GM23338 (cell line): ENCODE data around the gene URM1. TPM values are rescaled to one million over a fixed set of nuclear protein-coding genes. Genes with fewer than 3 reads are reported as not detected.

Experiments
- ATAC-seq: fragments of 200-7000 bp; cut with Tn5 transposase; 3 replicates; pipeline ENCODE4 v1.9.1; 2020
- DNase-seq: peaks from one replicate; pipeline ENCODE4 v3.0.0-alpha.2; 2015; ENCODE audit warnings: low spot score
- H2AFZ ChIP-seq: fragments of 200-600 bp; sonication (generic); 2 replicates; pipeline ENCODE4 v1.8.0; 2016; ENCODE audit warnings: antibody characterized with exemption, mild to moderate bottlenecking, moderate library complexity
- H3F3A ChIP-seq: fragments of 200-600 bp; sonication (generic); replicated peaks from 2 replicates; pipeline ENCODE4 v1.8.0; 2017; ENCODE audit warnings: antibody characterized with exemption, mixed run types, low read depth
- H3K27ac ChIP-seq: fragments of 200-600 bp; sonication (generic); 2 replicates; pipeline ENCODE4 v1.6.1; 2016; ENCODE audit warnings: low read depth
- H3K27me3 ChIP-seq: fragments of 200-600 bp; sonication (generic); 2 replicates; pipeline ENCODE4 v1.8.0; 2016; ENCODE audit warnings: mild to moderate bottlenecking, mixed run types, moderate library complexity; ENCODE audit not compliant: insufficient read depth
- H3K36me3 ChIP-seq: fragments of 200-600 bp; sonication (generic); 2 replicates; pipeline ENCODE4 v1.8.0; 2016; ENCODE audit warnings: mild to moderate bottlenecking; ENCODE audit not compliant: insufficient read depth
- H3K4me1 ChIP-seq: fragments of 200-600 bp; sonication (generic); 2 replicates; pipeline ENCODE4 v1.8.0; 2016; ENCODE audit warnings: mild to moderate bottlenecking, moderate library complexity; ENCODE audit not compliant: insufficient read depth
- H3K4me2 ChIP-seq: fragments of 200-600 bp; sonication (generic); 2 replicates; pipeline ENCODE4 v1.7.1; 2017; ENCODE audit warnings: mixed run types
- H3K4me3 ChIP-seq: fragments of 200-600 bp; sonication (generic); 2 replicates; pipeline ENCODE4 v1.6.1; 2016; ENCODE audit warnings: mixed run types
- H3K79me2 ChIP-seq: fragments of 200-600 bp; sonication (generic); replicated peaks from 2 replicates; pipeline ENCODE4 v1.8.0; 2017; ENCODE audit warnings: mild to moderate bottlenecking; ENCODE audit not compliant: insufficient read depth
- H3K9me2 ChIP-seq: fragments of 200-600 bp; sonication (generic); 2 replicates; pipeline ENCODE4 v1.8.0; 2017; ENCODE audit not compliant: insufficient read depth
- H4K20me1 ChIP-seq: fragments of 200-600 bp; sonication (generic); replicated peaks from 2 replicates; pipeline ENCODE4 v1.8.0; 2017; ENCODE audit warnings: mild to moderate bottlenecking; ENCODE audit not compliant: insufficient read depth
- H3K27ac Mint-ChIP-seq: 2 replicates; pipeline ENCODE4 v1.8.0; 2020; ENCODE audit warnings: inconsistent platforms, mild to moderate bottlenecking, moderate library complexity, mixed read lengths
- H3K27me3 Mint-ChIP-seq: 3 replicates; pipeline ENCODE4 v1.8.0; 2022; ENCODE audit warnings: low read depth, mild to moderate bottlenecking, moderate library complexity, mixed read lengths, inconsistent platforms; ENCODE audit not compliant: insufficient read depth, poor library complexity
- H3K36me3 Mint-ChIP-seq: 3 replicates; pipeline ENCODE4 v1.8.0; 2021; ENCODE audit warnings: low read depth, mild to moderate bottlenecking, inconsistent platforms, moderate library complexity, mixed read lengths
- H3K4me1 Mint-ChIP-seq: 3 replicates; pipeline ENCODE4 v1.8.0; 2020; ENCODE audit warnings: mild to moderate bottlenecking, inconsistent platforms, mixed read lengths
- H3K4me3 Mint-ChIP-seq: 3 replicates; pipeline ENCODE4 v1.8.0; 2021; ENCODE audit warnings: moderate library complexity, mild to moderate bottlenecking, inconsistent platforms, mixed read lengths
- H3K9me3 Mint-ChIP-seq: 3 replicates; pipeline ENCODE4 v1.8.0; 2020; ENCODE audit warnings: moderate library complexity, mild to moderate bottlenecking, inconsistent platforms, mixed read lengths
- CREB1 ChIP-seq: fragments of 250-450 bp; sonication (Bioruptor Pico); IDR thresholded peaks from 2 replicates; pipeline ENCODE4 v1.5.0; 2020; ENCODE audit warnings: low read depth, mild to moderate bottlenecking, moderate library complexity
- EZH2 ChIP-seq: fragments of 200-600 bp; sonication (generic); IDR thresholded peaks from one replicate; pipeline ENCODE4 v1.8.0; 2017; ENCODE audit warnings: antibody characterized with exemption, mild to moderate bottlenecking, low read depth; ENCODE audit not compliant: unreplicated experiment
- EZH2phosphoT487 ChIP-seq: fragments of 200-600 bp; sonication (generic); IDR thresholded peaks from one replicate; pipeline ENCODE4 v1.8.1; 2018; ENCODE audit warnings: antibody characterized with exemption; ENCODE audit not compliant: unreplicated experiment
- JUNB ChIP-seq: IDR thresholded peaks from one replicate; pipeline ENCODE4 v1.6.1; 2016; ENCODE audit warnings: antibody characterized with exemption; ENCODE audit not compliant: unreplicated experiment
- NANOG ChIP-seq: IDR thresholded peaks from 2 replicates; pipeline ENCODE4 v1.6.1; 2016; ENCODE audit warnings: antibody characterized with exemption, borderline replicate concordance
- POLR2AphosphoS5 ChIP-seq: IDR thresholded peaks from 2 replicates; pipeline ENCODE4 v1.6.1; 2016; ENCODE audit warnings: antibody characterized with exemption, low read depth
- STAT1 ChIP-seq: IDR thresholded peaks from one replicate; pipeline ENCODE4 v1.6.1; 2016; ENCODE audit warnings: antibody characterized with exemption; ENCODE audit not compliant: unreplicated experiment
- ZNF114 ChIP-seq: fragments of 250-450 bp; sonication (Bioruptor Pico); IDR thresholded peaks from 2 replicates; pipeline ENCODE4 v1.5.0; 2020; ENCODE audit warnings: mild to moderate bottlenecking, moderate library complexity
- ZNF331 ChIP-seq: fragments of 250-450 bp; sonication (Bioruptor Pico); IDR thresholded peaks from 2 replicates; pipeline ENCODE4 v1.5.0; 2020; ENCODE audit warnings: low read depth, mild to moderate bottlenecking, moderate library complexity
- polyA plus RNA-seq: library from polyadenylated mRNA; unstranded; fragments of >200 nt; fragmentation: Nextera tagmentation; extraction: Ambion mirVana; gene quantifications from 2 replicates; pipeline ENCODE4 v1.2.1, GENCODE V29; 2016
- total RNA-seq: library from RNA; depleted of rRNA; stranded (reverse); fragments of >200 nt; shearing (Covaris generic); gene quantifications from 2 replicates; pipeline ENCODE4 v1.2.3, GENCODE V29; 2014
- TF ChIP-seq, protein P1 (sequence below): fragments of 250-450 bp; sonication (Bioruptor Pico); IDR thresholded peaks from 2 replicates; pipeline ENCODE4 v1.5.0; 2020; ENCODE audit warnings: mild to moderate bottlenecking, moderate library complexity
- TF ChIP-seq, protein P2 (sequence below): IDR thresholded peaks from 2 replicates; pipeline ENCODE4 v1.6.1; 2016; ENCODE audit warnings: antibody characterized with exemption
- TF ChIP-seq, protein P3 (sequence below), 2 experiments: fragments of 200-600 bp in 1 of 2; sonication (generic) in 1 of 2; conservative IDR thresholded peaks; 2 replicates each; pipeline versions ENCODE4 v1.5.1 to v1.6.1; 2016 to 2017; ENCODE audit warnings: antibody characterized with exemption in 2 of 2, low read depth in 2 of 2, mild to moderate bottlenecking in 2 of 2, moderate library complexity in 1 of 2
- TF ChIP-seq, protein P4 (sequence below): IDR thresholded peaks from one replicate; pipeline ENCODE4 v1.6.1; 2018; ENCODE audit warnings: antibody characterized with exemption; ENCODE audit not compliant: unreplicated experiment

Gene URM1
- total and polyA plus RNA-seq, 2 experiments from 2014 or later, result 28.6 to 47.8 TPM

DNA sequence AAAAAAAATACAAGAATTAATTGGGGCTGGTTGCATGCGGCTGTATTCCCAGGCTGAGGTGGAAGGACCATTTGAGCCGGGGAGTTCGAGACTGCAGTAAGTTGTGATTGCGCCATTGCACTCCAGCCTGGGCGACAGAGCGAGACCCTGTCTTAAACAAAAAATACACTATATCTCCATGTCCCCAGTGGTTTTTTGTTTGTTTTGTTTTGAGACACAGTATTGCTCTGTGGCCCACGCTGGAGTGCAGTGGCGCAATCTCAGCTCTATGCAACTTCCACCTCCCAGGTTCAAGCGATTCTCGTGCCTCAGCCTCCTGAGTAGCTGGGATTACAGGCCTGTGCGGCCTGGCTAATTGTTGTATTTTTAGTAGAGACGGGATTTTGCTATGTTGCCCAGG, 47.4 kb upstream of the URM1 start:
- H3K27ac ChIP-seq, result no peak overlapping the region

More for the DNA sequence above, 47.4 kb upstream of the URM1 start:
- Histone ChIP-seq H3K4me2 (peak overlapping the region; percentile 84), H3K4me3 (peak overlapping the region; percentile 99), H3K79me2 (peaks cover 18% of the 10 kb centered on the region), H3K27me3 (no peaks in the 10 kb centered on the region), H2AFZ (no peak overlapping the region), H3K4me1 (peaks cover 7% of the 10 kb centered on the region), H3K36me3 (peaks cover 6% of the 10 kb centered on the region; the same call in 1 of the 2 replicates), H3K9me2 (no peaks in the 10 kb centered on the region), H4K20me1 (no peaks in the 10 kb centered on the region; the same call in none of the 2 replicates), H3F3A (peaks cover 5% of the 10 kb centered on the region; the same call in 1 of the 2 replicates)
- Mint-ChIP-seq H3K4me1 (no peaks in the 10 kb centered on the region; the same call in 2 of the 3 replicates), H3K4me3 (peak overlapping the region; percentile 94), H3K36me3 (peaks cover 20% of the 10 kb centered on the region), H3K9me3 (no peaks in the 10 kb centered on the region), H3K27me3 (peaks cover 19% of the 10 kb centered on the region), H3K27ac (no peak overlapping the region)
- DNase-seq, result no peak
- no peak for TF ChIP-seq POLR2AphosphoS5
- no peak for TF ChIP-seq CREB1
- TF ChIP-seq, protein P1, sequence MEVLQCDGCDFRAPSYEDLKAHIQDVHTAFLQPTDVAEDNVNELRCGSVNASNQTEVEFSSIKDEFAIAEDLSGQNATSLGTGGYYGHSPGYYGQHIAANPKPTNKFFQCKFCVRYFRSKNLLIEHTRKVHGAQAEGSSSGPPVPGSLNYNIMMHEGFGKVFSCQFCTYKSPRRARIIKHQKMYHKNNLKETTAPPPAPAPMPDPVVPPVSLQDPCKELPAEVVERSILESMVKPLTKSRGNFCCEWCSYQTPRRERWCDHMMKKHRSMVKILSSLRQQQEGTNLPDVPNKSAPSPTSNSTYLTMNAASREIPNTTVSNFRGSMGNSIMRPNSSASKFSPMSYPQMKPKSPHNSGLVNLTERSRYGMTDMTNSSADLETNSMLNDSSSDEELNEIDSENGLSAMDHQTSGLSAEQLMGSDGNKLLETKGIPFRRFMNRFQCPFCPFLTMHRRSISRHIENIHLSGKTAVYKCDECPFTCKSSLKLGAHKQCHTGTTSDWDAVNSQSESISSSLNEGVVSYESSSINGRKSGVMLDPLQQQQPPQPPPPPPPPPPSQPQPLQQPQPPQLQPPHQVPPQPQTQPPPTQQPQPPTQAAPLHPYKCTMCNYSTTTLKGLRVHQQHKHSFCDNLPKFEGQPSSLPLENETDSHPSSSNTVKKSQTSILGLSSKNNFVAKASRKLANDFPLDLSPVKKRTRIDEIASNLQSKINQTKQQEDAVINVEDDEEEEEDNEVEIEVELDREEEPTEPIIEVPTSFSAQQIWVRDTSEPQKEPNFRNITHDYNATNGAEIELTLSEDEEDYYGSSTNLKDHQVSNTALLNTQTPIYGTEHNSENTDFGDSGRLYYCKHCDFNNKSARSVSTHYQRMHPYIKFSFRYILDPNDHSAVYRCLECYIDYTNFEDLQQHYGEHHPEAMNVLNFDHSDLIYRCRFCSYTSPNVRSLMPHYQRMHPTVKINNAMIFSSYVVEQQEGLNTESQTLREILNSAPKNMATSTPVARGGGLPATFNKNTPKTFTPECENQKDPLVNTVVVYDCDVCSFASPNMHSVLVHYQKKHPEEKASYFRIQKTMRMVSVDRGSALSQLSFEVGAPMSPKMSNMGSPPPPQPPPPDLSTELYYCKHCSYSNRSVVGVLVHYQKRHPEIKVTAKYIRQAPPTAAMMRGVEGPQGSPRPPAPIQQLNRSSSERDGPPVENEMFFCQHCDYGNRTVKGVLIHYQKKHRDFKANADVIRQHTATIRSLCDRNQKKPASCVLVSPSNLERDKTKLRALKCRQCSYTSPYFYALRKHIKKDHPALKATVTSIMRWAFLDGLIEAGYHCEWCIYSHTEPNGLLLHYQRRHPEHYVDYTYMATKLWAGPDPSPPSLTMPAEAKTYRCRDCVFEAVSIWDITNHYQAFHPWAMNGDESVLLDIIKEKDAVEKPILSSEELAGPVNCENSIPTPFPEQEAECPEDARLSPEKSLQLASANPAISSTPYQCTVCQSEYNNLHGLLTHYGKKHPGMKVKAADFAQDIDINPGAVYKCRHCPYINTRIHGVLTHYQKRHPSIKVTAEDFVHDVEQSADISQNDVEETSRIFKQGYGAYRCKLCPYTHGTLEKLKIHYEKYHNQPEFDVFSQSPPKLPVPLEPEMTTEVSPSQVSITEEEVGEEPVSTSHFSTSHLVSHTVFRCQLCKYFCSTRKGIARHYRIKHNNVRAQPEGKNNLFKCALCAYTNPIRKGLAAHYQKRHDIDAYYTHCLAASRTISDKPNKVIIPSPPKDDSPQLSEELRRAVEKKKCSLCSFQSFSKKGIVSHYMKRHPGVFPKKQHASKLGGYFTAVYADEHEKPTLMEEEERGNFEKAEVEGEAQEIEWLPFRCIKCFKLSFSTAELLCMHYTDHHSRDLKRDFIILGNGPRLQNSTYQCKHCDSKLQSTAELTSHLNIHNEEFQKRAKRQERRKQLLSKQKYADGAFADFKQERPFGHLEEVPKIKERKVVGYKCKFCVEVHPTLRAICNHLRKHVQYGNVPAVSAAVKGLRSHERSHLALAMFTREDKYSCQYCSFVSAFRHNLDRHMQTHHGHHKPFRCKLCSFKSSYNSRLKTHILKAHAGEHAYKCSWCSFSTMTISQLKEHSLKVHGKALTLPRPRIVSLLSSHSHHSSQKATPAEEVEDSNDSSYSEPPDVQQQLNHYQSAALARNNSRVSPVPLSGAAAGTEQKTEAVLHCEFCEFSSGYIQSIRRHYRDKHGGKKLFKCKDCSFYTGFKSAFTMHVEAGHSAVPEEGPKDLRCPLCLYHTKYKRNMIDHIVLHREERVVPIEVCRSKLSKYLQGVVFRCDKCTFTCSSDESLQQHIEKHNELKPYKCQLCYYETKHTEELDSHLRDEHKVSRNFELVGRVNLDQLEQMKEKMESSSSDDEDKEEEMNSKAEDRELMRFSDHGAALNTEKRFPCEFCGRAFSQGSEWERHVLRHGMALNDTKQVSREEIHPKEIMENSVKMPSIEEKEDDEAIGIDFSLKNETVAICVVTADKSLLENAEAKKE (CRISPR knock-in tag), result no peak
- no peak for TF ChIP-seq EZH2phosphoT487
- no peak for TF ChIP-seq ZNF114 (CRISPR knock-in tag)
- TF ChIP-seq, protein P2, sequence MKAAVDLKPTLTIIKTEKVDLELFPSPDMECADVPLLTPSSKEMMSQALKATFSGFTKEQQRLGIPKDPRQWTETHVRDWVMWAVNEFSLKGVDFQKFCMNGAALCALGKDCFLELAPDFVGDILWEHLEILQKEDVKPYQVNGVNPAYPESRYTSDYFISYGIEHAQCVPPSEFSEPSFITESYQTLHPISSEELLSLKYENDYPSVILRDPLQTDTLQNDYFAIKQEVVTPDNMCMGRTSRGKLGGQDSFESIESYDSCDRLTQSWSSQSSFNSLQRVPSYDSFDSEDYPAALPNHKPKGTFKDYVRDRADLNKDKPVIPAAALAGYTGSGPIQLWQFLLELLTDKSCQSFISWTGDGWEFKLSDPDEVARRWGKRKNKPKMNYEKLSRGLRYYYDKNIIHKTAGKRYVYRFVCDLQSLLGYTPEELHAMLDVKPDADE, result no peak
- TF ChIP-seq ZNF331 (CRISPR knock-in tag), result no peak
- TF ChIP-seq, protein P3, sequence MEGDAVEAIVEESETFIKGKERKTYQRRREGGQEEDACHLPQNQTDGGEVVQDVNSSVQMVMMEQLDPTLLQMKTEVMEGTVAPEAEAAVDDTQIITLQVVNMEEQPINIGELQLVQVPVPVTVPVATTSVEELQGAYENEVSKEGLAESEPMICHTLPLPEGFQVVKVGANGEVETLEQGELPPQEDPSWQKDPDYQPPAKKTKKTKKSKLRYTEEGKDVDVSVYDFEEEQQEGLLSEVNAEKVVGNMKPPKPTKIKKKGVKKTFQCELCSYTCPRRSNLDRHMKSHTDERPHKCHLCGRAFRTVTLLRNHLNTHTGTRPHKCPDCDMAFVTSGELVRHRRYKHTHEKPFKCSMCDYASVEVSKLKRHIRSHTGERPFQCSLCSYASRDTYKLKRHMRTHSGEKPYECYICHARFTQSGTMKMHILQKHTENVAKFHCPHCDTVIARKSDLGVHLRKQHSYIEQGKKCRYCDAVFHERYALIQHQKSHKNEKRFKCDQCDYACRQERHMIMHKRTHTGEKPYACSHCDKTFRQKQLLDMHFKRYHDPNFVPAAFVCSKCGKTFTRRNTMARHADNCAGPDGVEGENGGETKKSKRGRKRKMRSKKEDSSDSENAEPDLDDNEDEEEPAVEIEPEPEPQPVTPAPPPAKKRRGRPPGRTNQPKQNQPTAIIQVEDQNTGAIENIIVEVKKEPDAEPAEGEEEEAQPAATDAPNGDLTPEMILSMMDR (conservative IDR thresholded peaks at IDR 0.05; ENCODE audit: low read depth in 2 of 2), result no peak
- no peak for TF ChIP-seq NANOG
- TF ChIP-seq, protein P4, sequence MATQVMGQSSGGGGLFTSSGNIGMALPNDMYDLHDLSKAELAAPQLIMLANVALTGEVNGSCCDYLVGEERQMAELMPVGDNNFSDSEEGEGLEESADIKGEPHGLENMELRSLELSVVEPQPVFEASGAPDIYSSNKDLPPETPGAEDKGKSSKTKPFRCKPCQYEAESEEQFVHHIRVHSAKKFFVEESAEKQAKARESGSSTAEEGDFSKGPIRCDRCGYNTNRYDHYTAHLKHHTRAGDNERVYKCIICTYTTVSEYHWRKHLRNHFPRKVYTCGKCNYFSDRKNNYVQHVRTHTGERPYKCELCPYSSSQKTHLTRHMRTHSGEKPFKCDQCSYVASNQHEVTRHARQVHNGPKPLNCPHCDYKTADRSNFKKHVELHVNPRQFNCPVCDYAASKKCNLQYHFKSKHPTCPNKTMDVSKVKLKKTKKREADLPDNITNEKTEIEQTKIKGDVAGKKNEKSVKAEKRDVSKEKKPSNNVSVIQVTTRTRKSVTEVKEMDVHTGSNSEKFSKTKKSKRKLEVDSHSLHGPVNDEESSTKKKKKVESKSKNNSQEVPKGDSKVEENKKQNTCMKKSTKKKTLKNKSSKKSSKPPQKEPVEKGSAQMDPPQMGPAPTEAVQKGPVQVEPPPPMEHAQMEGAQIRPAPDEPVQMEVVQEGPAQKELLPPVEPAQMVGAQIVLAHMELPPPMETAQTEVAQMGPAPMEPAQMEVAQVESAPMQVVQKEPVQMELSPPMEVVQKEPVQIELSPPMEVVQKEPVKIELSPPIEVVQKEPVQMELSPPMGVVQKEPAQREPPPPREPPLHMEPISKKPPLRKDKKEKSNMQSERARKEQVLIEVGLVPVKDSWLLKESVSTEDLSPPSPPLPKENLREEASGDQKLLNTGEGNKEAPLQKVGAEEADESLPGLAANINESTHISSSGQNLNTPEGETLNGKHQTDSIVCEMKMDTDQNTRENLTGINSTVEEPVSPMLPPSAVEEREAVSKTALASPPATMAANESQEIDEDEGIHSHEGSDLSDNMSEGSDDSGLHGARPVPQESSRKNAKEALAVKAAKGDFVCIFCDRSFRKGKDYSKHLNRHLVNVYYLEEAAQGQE, result no peak
- TF ChIP-seq STAT1, result no peak
- no peak for TF ChIP-seq EZH2
- no peak for TF ChIP-seq JUNB
- no peak for ATAC-seq
